OCI-LY7 (cell line): ENCODE data around the gene ABHD6.

Experiments used
- EZH2phosphoT487 ChIP-seq: fragments of 200-600 bp; sonication (generic); IDR thresholded peaks from 2 replicates; pipeline ENCODE4 v1.6.1; 2018; ENCODE audit warnings: low read depth, borderline replicate concordance, mild to moderate bottlenecking, mixed run types, antibody characterized with exemption, low read length, moderate library complexity, mixed read lengths
- TF ChIP-seq, protein P1 (sequence below): fragments of 200-600 bp; sonication (generic); conservative IDR thresholded peaks from 2 replicates; pipeline ENCODE4 v1.5.1; 2014; ENCODE audit warnings: mild to moderate bottlenecking, antibody characterized with exemption, low read length, moderate library complexity, mixed read lengths

DNA sequence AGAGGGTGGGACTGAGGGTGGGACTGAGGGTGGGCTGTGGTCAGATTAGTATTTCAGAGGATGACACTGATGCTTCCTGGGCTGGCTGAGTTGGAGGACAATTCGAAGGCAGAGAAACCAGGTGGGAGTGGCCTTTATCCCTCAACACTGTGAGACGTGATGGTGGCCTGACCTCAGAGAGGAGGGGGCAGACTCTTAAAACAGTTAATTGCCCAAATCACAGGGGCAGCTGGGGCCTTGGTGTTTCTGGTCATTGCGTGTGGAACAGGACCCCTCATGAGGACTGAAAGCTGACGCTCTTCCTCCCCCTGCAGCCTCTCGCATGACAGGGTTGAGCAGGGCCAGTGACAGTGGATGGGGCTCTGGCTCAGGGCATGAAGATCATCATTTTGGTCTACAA lies 45.5 kb upstream of the ABHD6 start:
- no peak for TF ChIP-seq EZH2phosphoT487
- TF ChIP-seq, protein P1, sequence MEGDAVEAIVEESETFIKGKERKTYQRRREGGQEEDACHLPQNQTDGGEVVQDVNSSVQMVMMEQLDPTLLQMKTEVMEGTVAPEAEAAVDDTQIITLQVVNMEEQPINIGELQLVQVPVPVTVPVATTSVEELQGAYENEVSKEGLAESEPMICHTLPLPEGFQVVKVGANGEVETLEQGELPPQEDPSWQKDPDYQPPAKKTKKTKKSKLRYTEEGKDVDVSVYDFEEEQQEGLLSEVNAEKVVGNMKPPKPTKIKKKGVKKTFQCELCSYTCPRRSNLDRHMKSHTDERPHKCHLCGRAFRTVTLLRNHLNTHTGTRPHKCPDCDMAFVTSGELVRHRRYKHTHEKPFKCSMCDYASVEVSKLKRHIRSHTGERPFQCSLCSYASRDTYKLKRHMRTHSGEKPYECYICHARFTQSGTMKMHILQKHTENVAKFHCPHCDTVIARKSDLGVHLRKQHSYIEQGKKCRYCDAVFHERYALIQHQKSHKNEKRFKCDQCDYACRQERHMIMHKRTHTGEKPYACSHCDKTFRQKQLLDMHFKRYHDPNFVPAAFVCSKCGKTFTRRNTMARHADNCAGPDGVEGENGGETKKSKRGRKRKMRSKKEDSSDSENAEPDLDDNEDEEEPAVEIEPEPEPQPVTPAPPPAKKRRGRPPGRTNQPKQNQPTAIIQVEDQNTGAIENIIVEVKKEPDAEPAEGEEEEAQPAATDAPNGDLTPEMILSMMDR: no peak
